ENCODE results near the gene DCC.

The DCC gene

DNA sequence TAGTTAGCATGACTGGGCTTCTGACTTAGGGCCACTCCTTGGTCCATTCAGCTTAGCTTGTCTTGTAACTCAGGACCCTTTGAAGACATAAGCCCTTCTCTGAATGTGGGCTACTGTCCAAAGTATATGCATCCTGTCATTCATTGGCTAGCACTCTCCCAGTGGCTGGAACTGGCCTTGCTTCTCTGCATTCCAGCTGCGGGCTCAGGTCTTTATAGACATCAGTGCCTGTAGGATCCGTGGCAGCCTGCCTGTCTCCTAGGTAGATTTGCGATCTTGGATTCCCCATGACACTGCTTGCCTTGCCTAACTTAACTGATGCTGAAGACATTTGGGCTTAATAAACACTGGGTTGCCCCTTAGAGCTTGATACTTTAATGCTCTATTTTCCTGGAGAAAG is 170.1 kb downstream of the DCC start:
- ChIA-PET CTCF (no interaction called here), POLR2A (no interaction called here)
- DNase-seq (ENCODE audit: extremely low spot score) = no peak
- TF ChIP-seq FOXK2 (IDR thresholded peaks at IDR 0.05) (no peak), HDGF (IDR thresholded peaks at IDR 0.05; ENCODE audit: borderline replicate concordance) (no peak), SP1 (IDR thresholded peaks at IDR 0.05) (no peak), BHLHE40 (IDR thresholded peaks at IDR 0.05; ENCODE audit: borderline replicate concordance) (no peak), SUZ12 (IDR thresholded peaks at IDR 0.05) (no peak), NFRKB (IDR thresholded peaks at IDR 0.05) (no peak), LEF1 (IDR thresholded peaks at IDR 0.05; ENCODE audit: borderline replicate concordance) (no peak), L3MBTL2 (conservative IDR thresholded peaks at IDR 0.05) (no peak), FOXM1 (IDR thresholded peaks at IDR 0.05; ENCODE audit: borderline replicate concordance) (no peak), CTBP1 (IDR thresholded peaks at IDR 0.05; ENCODE audit: borderline replicate concordance) (no peak), TARDBP (IDR thresholded peaks at IDR 0.05) (no peak), ELF4 (IDR thresholded peaks at IDR 0.05) (no peak)
- TF ChIP-seq, protein P1, sequence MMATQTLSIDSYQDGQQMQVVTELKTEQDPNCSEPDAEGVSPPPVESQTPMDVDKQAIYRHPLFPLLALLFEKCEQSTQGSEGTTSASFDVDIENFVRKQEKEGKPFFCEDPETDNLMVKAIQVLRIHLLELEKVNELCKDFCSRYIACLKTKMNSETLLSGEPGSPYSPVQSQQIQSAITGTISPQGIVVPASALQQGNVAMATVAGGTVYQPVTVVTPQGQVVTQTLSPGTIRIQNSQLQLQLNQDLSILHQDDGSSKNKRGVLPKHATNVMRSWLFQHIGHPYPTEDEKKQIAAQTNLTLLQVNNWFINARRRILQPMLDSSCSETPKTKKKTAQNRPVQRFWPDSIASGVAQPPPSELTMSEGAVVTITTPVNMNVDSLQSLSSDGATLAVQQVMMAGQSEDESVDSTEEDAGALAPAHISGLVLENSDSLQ (IDR thresholded peaks at IDR 0.05) = no peak

DNA sequence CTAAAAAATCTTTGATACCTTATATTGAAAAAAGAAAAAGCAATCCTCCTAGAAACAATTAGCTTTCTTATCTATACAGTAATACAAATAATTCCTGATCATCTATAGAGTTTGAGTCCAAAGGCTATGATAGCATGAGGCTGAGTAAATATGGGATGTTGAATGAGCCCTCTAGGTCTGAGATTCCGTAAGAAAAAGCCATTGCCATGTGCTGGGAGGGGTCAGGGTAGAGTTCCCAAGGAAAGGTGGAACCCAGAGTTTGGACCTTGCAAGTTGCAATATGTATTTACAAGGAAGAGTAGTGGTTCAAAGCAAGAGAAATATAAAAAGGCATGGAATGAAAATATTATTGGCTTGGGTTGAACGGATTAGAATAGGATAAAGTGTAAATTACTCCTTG is 178.1 kb downstream of the DCC start:
- TF ChIP-seq HDGF (IDR thresholded peaks at IDR 0.05; ENCODE audit: borderline replicate concordance) (no peak), ARNT (IDR thresholded peaks at IDR 0.05) (no peak), TARDBP (IDR thresholded peaks at IDR 0.05) (no peak), FOXM1 (IDR thresholded peaks at IDR 0.05; ENCODE audit: borderline replicate concordance) (no peak), LEF1 (IDR thresholded peaks at IDR 0.05; ENCODE audit: borderline replicate concordance) (no peak), FOXA1 (IDR thresholded peaks at IDR 0.05) (no peak), SP1 (IDR thresholded peaks at IDR 0.05) (no peak), BHLHE40 (IDR thresholded peaks at IDR 0.05; ENCODE audit: borderline replicate concordance) (no peak)
- DNase-seq (ENCODE audit: extremely low spot score) = no peak
- POLR2A ChIA-PET = no interaction called here
- CTCF ChIA-PET = no interaction called here

DNA sequence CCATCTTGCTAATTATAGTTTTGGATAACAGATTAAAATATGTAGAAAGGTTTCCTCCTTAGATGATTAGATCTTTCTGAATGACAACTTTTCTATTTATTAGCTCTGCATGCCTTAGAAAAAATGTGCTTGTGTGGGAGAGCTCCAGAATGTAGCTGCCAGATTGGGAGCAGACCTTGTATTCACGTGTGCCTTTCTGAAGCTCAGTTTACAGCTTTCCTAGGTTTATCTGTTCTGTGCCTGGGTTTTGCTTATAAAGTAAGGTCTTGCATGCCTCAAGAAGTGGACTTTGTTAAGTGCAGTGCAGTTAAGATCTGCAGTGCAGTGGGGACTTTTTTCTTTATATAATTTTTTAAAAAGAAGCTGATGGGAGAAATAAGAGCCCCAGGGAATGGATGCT is 179.0 kb downstream of the DCC start:
- POLR2A ChIA-PET = no interaction called here
- TF ChIP-seq NFRKB (IDR thresholded peaks at IDR 0.05) (no peak), ZNF384 (IDR thresholded peaks at IDR 0.05) (no peak)
- CTCF ChIA-PET = no interaction called here
- no peak for DNase-seq (ENCODE audit: extremely low spot score)

DNA sequence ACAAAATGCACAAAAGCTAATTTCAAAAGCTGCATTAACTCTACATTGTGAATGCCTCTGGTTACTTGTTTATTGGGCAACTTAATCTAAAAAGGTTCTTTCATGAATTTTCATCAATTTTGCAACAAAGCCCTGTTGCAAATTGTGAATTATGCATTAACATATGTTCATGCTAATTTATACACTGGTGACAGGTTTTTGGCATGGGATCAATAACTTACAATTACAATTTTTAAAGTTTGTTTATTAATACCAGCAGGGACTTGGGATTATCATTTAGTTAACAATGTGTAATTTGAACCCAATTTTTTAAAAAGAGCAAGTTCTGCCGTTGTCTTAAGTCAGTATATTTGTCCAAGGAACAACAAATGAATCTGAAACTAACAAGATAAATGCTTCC is 183.6 kb downstream of the DCC start:
- TF ChIP-seq LEF1 (IDR thresholded peaks at IDR 0.05; ENCODE audit: borderline replicate concordance) (no peak), HDGF (IDR thresholded peaks at IDR 0.05; ENCODE audit: borderline replicate concordance) (no peak), SP1 (IDR thresholded peaks at IDR 0.05) (no peak), ARNT (IDR thresholded peaks at IDR 0.05) (no peak), FOXA1 (IDR thresholded peaks at IDR 0.05) (no peak), CTBP1 (IDR thresholded peaks at IDR 0.05; ENCODE audit: borderline replicate concordance) (no peak), TARDBP (IDR thresholded peaks at IDR 0.05) (no peak), ELF4 (IDR thresholded peaks at IDR 0.05) (no peak), L3MBTL2 (conservative IDR thresholded peaks at IDR 0.05) (no peak), FOXK2 (IDR thresholded peaks at IDR 0.05) (no peak), ZNF384 (IDR thresholded peaks at IDR 0.05) (no peak), BHLHE40 (IDR thresholded peaks at IDR 0.05; ENCODE audit: borderline replicate concordance) (no peak), SUZ12 (IDR thresholded peaks at IDR 0.05) (no peak), NFRKB (IDR thresholded peaks at IDR 0.05) (no peak), FOXM1 (IDR thresholded peaks at IDR 0.05; ENCODE audit: borderline replicate concordance) (no peak)
- TF ChIP-seq, protein P1 (IDR thresholded peaks at IDR 0.05) = no peak
- DNase-seq (ENCODE audit: extremely low spot score) = no peak
- ChIA-PET POLR2A (no interaction called here), CTCF (no interaction called here)

DNA sequence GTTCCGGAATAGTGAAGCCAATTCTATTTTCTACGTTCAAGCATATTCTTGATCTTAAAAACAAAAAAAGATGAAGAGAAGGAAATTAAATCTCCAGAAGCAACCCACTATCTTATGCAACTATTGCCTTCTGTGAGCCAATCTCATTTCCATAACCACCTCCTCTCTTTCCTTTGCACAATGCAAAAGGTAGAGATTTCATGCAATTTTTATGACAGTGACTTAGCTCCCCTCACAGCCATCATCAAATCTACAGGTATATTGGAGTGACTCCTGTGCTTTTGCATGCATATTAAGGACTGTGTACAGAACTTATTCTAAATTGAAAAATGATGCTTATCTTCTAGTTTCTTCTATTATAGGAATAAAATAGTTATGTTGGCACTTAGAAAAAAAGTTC is 191.8 kb downstream of the DCC start:
- no peak for DNase-seq (ENCODE audit: extremely low spot score)
- TF ChIP-seq SP1 (IDR thresholded peaks at IDR 0.05) (no peak), FOXK2 (IDR thresholded peaks at IDR 0.05) (no peak), NFRKB (IDR thresholded peaks at IDR 0.05) (no peak), LEF1 (IDR thresholded peaks at IDR 0.05; ENCODE audit: borderline replicate concordance) (no peak), FOXM1 (IDR thresholded peaks at IDR 0.05; ENCODE audit: borderline replicate concordance) (no peak), SUZ12 (IDR thresholded peaks at IDR 0.05) (no peak), CTBP1 (IDR thresholded peaks at IDR 0.05; ENCODE audit: borderline replicate concordance) (no peak), BHLHE40 (IDR thresholded peaks at IDR 0.05; ENCODE audit: borderline replicate concordance) (no peak), L3MBTL2 (conservative IDR thresholded peaks at IDR 0.05) (no peak), HDGF (IDR thresholded peaks at IDR 0.05; ENCODE audit: borderline replicate concordance) (no peak), ELF4 (IDR thresholded peaks at IDR 0.05) (no peak), TARDBP (IDR thresholded peaks at IDR 0.05) (no peak)
- TF ChIP-seq, protein P1 (IDR thresholded peaks at IDR 0.05) = no peak
- POLR2A ChIA-PET = no interaction called here
- CTCF ChIA-PET = no interaction called here

DNA sequence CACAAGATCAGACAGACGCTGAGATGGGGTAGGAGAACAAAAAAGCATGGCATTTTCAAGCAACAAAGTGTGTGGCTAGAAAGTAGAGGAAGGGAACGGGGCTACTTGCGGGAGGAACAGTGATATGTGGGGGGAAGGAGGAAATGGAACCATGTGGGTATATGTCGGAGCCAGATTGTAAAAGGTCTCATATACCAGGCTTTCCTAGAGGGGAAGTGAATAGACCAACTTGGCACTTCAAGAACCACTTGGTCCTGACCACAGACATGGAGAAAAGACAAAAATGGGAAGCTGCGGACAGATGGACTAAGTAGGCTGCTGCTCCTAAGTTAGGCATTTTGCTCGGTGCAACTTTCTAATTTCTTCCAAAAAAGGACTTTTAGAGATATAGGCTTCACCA is 196.0 kb downstream of the DCC start:
- DNase-seq (ENCODE audit: extremely low spot score) = no peak
- CTCF ChIA-PET = no interaction called here
- TF ChIP-seq L3MBTL2 (conservative IDR thresholded peaks at IDR 0.05) = no peak
- POLR2A ChIA-PET = no interaction called here

DNA sequence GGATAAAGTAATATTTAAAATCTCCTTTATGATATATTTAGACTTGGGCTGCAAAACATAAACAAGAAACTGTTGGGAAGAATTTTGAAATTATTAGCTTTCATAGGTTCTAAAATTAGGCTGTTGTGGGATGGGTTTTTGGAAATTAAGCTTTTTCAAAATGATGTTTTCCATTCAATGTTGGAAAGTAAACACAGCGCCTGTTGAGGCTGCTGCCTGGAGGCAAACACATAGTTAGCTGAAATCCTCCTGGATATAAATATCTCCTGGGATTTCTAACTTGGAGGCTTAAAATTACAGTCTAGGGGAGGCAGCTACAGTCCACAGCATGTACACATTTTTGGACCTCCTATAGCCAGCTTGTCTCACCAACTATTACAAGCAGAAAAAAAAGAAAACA is 197.3 kb downstream of the DCC start:
- TF ChIP-seq FOXA1 (IDR thresholded peaks at IDR 0.05) (no peak), BHLHE40 (IDR thresholded peaks at IDR 0.05; ENCODE audit: borderline replicate concordance) (no peak), FOXK2 (IDR thresholded peaks at IDR 0.05) (no peak), LEF1 (IDR thresholded peaks at IDR 0.05; ENCODE audit: borderline replicate concordance) (no peak), L3MBTL2 (conservative IDR thresholded peaks at IDR 0.05) (no peak), HDGF (IDR thresholded peaks at IDR 0.05; ENCODE audit: borderline replicate concordance) (no peak), ZNF384 (IDR thresholded peaks at IDR 0.05) (no peak), FOXM1 (IDR thresholded peaks at IDR 0.05; ENCODE audit: borderline replicate concordance) (no peak), SUZ12 (IDR thresholded peaks at IDR 0.05) (no peak), NFRKB (IDR thresholded peaks at IDR 0.05) (no peak), TARDBP (IDR thresholded peaks at IDR 0.05) (no peak), CTBP1 (IDR thresholded peaks at IDR 0.05; ENCODE audit: borderline replicate concordance) (no peak), SP1 (IDR thresholded peaks at IDR 0.05) (no peak), ARNT (IDR thresholded peaks at IDR 0.05) (no peak), ELF4 (IDR thresholded peaks at IDR 0.05) (no peak)
- TF ChIP-seq, protein P1 (IDR thresholded peaks at IDR 0.05) = no peak
- ChIA-PET CTCF (no interaction called here), POLR2A (no interaction called here)
- no peak for DNase-seq (ENCODE audit: extremely low spot score)

Measured in HEK293T (cell line).